GM19025 (cell line): ENCODE measurements around the gene COL6A6.
"Not testable (repeated sequence)": the region's sequence is repeated elsewhere in the genome, so short reads cannot be mapped to it uniquely, and the experiment has no call there.

Source experiments
- ATAC-seq: cut with Tn5 transposase; IDR thresholded peaks from one replicate; pipeline ENCODE4 v1.9.1; 2021; ENCODE audit warnings: mild to moderate bottlenecking, low read depth, moderate library complexity; ENCODE audit not compliant: unreplicated experiment

The COL6A6 gene

DNA sequence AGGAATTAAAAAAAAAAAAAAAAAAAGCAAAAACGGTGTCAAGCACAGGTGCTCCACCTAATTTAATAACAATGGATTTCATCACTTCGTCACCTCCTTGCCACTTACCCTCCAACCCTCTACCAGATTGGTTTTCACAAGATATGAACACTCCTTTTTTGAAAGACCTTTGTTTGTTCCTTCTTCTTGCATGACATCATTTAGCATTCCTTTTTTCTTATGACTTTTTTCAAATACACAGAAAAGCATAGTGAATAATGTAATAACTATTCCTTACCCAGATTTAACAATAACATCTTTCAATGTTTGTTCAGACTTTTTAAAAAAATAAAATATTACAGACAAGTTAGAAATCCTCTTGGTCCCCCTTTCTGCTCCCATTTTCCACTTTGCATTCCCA, 16.3 kb downstream of the COL6A6 start:
- no peak for ATAC-seq

DNA sequence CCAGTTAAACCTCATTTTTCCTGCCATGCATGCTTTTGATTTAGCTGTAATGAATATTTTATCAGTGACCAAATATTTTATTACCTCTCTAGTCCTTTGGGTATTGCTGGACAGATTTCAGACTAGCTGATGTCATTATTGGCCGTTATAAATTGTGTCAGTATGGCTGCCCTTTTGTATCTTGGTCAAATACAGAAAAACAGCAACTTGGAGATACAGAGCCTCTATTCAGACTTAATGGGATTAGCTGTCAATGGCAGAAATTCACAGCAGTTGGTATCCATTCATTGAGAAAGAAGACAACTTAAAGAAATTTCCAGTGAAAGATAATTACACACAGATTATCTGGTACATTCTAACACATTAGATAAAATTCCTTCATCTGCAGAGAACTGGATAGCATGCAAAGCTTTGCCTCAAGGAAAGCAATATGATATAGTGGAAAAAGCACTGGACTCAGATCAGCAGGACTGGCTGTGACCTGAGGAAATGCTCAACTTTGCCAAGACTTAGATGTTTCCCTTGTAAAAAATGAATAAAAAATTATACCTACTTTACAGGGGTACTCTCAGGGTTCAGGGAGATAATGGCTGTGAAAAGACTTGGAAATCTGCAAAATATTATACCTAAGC, 20.8 kb downstream of the COL6A6 start:
- ATAC-seq: no peak

DNA sequence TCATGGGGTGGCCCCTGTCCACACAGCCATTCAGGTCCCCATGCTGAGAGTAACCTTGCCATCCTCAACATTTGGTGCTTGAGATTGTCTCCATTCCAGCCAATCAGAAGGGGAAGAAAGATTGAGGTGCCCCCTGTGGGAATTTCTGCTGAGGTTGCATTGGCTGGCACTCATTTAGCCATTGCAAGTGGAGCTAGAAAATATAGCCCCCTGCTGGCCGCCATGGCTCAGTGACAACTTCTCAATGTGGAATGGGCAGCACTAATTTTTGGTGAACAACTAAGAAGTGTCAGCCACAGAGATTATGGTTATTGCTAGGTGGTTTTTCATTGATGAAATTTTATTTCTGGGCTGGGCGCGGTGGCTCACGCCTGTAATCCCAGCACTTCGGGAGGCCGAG, 22.0 kb downstream of the COL6A6 start:
- ATAC-seq: no peak

DNA sequence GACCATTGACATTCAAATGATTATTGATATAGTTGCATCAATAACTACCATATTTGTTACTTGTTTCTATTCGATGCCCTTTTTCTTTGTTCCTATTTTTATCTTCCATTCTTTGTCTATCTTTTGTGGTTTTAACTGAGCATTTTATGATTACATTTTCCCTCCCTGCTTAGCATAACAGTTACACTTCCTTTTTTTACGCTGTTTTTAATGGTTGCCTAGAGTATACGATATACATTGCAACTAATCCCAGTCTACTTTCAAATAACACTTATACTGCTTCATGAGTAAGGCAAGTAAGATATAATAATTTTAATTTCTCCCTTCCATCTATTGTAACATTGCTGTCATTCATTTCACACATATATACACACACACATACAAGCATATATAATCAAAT, 26.3 kb downstream of the COL6A6 start:
- no peak for ATAC-seq

DNA sequence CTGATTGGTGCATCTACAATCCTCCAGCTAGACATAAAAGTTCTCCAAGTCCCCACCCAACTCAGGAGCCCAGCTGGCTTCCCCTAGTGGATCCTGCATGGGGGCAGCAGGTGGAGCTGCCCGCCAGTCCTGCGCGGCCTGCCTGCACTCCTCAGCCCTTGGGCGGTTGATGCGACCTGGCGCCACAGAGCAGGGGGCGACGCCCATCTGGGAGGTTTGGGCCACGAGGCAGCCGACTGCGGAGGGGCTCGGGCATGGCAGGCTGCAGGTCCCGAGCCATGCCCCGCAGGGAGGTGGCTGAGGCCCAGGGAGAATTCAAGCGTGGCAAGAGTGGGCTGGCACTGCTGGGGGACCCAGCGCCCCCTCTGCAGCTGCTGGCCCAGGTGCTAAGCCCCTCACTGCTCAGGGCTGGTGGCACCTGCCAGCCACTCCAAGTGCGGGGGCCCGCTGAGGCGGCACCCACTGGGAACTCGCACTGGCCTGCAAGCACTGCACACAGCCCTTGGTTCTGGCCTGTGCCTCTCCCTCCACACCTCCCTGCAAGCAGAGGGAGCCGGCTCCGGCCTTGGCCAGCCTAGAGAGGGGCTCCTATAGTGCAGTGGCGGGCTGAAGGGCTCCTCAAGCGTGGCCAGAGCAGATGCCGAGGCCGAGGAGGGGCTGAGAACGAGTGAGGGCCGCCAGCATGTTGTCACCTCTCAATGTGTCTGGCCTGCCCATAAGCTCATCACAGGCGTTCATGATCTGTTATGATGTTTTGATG, 30.1 kb downstream of the COL6A6 start:
- no peak for ATAC-seq

DNA sequence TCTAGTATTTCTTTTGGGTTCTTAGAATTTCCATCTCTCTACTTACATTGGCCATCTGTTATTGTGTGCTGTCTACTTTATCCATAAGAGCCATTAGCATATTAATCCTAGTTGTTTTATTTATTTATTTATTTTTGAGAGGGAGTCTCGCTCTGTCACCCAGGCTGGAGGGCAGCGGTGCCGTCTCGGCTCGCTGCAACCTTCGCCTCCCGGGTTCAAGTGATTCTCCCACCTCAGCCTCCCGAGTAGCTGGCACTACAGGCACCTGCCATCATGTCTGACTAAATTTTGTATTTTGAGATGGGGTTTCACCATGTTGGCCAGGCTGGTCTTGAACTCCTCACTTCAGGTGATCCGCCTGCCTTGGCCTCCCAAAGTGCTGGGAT, 30.7 kb downstream of the COL6A6 start:
- not testable (repeated sequence) for ATAC-seq

DNA sequence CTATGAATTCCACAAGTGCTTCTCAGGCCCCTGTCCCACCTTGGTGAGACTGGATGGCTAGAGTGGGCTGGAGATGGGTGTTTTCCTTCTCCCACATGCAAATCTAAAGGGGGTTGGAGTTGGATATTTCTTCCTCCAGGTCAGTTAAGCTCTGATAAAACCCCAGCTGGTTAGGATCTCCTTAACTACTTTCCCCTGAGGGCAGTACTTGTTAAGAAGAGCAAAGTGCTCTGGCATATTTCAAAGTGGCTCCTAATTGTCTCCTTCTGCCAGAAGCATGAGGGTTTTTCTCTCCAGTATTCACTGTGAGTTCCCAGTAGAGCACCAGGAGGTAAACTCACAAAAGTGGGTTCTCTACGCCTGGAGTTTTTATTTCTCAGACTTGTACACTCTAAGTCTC, 31.4 kb downstream of the COL6A6 start:
- ATAC-seq: no peak

DNA sequence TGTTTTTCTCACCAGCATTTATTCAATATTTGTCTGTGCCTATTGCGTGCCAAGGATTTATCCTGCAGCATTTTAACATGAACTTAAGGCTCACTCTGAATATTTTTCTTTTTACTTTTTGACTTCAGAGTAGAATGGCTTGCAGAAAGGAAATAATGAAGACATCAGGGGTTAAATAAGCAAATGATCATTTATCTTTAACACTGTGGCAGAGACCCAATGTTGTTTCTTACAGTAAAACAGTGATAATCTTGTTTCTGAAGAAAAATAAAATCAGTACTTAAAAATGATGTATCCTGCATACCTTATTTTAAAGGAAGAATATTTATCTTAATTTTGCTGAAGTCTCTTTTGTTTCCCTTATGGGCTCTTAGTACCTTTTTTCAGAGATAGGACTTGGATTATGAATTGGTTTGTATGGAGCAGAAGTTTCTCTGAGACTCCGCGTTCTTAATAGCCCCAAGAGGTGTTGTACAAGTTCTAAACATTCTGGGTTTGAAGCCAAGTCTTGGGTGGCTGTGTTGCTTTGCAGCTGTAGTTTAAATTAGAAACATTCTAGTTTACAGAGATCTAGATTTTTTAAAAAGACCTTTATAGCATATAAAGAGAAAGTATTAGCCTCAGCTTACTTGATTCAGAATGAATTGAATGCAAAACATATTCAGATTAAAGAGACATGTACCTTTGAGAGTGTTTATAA, 40.5 kb downstream of the COL6A6 start:
- no peak for ATAC-seq

DNA sequence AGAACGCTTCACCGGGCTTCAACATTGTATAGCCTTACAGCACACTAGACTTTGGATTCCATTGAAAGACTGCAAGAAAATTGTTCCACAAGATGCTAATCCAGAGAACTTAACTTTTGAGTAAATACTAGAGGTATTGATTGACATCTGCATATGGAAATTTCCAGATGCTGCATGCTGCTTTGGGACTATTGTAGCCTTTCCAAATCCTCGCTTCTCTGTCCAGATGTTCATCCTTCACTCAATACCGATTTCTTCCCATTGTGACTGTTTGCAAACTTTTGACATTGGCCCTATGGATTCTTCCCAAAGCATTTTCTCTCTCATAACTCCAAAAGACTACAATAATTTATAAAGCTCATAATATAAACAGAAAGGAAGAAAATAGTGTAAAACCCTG, 41.4 kb downstream of the COL6A6 start:
- no peak for ATAC-seq

DNA sequence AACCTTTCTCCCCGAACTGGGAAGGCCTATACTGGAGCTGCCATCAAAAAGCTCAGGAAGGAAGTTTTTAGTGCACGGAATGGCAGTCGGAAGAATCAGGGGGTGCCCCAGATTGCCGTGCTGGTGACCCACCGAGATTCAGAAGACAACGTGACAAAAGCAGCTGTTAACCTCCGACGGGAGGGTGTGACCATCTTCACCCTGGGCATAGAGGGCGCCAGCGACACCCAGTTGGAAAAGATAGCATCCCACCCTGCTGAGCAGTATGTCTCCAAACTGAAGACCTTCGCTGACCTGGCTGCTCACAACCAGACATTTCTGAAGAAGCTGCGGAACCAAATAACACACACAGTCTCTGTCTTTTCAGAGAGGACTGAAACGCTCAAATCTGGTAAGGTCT, 48.2 kb downstream of the COL6A6 start:
- no peak for ATAC-seq
